Stomach (tissue), 4 donors: ENCODE results near the gene RNU6-1.

Source experiments
- EP300 ChIP-seq: sonication (generic); formaldehyde crosslinking; IDR thresholded peaks from one replicate; pipeline ENCODE4 v1.6.1; 2017; ENCODE audit warnings: antibody characterized with exemption
- POLR2A ChIP-seq, 4 donors: fragments of 450-650 bp; IDR thresholded peaks; one replicate each; pipeline ENCODE4 v1.6.1; 2016; ENCODE audit warnings: antibody characterized with exemption in 4 of 4, control low read depth in 2 of 4, mild to moderate bottlenecking in 1 of 4, moderate library complexity in 1 of 4
- POLR2AphosphoS5 ChIP-seq, 3 donors: sonication (generic); formaldehyde crosslinking; IDR thresholded peaks; one replicate each; pipeline ENCODE4 v1.6.1; 2016; ENCODE audit warnings: antibody characterized with exemption in 3 of 3
- TF ChIP-seq, protein P1 (sequence below), 7 experiments: fragments of 450-650 bp in 4 of 7; fragments of 200-600 bp in 3 of 7; sonication (generic) in 3 of 7; IDR thresholded peaks; one replicate each; pipeline ENCODE4 v1.5.1; 2016 to 2019; ENCODE audit warnings: antibody characterized with exemption in 7 of 7, control low read depth in 2 of 7, mild to moderate bottlenecking in 1 of 7

GRCh38 chr15:67838789-67839332, 984 bp downstream of the RNU6-1 start:
- TF ChIP-seq EP300 (no peak), POLR2A (IDR thresholded peaks at IDR 0.05) (no peak), POLR2AphosphoS5 (IDR thresholded peaks at IDR 0.05) (peak in 1 of 3 donors; percentile 35)
- TF ChIP-seq, protein P1, sequence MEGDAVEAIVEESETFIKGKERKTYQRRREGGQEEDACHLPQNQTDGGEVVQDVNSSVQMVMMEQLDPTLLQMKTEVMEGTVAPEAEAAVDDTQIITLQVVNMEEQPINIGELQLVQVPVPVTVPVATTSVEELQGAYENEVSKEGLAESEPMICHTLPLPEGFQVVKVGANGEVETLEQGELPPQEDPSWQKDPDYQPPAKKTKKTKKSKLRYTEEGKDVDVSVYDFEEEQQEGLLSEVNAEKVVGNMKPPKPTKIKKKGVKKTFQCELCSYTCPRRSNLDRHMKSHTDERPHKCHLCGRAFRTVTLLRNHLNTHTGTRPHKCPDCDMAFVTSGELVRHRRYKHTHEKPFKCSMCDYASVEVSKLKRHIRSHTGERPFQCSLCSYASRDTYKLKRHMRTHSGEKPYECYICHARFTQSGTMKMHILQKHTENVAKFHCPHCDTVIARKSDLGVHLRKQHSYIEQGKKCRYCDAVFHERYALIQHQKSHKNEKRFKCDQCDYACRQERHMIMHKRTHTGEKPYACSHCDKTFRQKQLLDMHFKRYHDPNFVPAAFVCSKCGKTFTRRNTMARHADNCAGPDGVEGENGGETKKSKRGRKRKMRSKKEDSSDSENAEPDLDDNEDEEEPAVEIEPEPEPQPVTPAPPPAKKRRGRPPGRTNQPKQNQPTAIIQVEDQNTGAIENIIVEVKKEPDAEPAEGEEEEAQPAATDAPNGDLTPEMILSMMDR (IDR thresholded peaks at IDR 0.05): peak in 1 of 7 experiments; percentile 24
